ENCODE results near the gene PARD6B.
"Not testable (repeated sequence)": the region's sequence is repeated elsewhere in the genome, so short reads cannot be mapped to it uniquely, and the experiment has no call there.

PARD6B gene

DNA sequence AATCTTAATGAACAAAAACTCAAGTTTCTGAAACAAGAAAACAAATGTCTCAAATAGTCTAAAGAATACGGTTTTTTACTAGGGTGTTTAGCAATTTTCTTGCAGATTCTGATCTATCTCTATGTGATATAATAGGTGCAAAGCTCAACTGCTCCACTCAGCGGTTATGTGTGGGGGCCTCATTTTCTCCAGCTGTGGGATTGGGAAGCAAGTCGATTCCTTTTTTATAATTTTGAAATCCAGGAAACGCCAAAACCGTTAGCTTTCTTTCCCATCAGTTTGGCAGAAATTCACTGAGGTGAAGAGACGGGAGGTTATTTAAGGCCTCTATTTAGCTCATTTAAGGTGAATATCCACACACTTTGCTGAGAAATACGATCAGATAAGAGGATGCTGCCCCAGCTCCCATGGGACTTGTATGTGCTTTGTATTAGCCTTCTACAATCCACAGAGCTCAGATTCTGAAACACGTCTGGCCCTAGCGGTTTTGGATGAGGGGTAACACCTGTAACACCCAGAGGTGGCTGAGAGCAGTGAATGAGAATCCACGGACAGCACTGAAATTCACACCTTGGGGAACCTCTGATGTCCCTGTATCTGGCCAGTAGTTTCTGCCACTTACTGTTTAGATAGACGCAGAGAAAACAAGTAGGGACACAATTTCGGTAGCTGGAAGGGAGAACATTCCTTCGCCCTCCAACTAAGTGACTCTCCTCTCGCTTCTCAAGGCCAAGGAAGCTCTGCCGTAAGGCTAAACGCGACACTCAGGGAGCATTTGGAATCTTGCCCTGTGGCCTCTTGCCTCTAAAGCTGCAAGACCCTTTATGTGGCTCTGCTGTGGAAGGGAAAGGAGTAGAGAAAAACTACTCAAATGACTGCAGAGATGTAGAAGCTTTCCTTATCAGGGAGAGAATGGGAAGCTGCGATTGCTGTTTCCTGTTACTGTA lies 56.9 kb downstream of the PARD6B start:
- no peak for DNase-seq (ENCODE audit: low read depth)
- no peak overlapping the region for H3K4me3 ChIP-seq (ENCODE audit: low read depth, low read length)
- TF ChIP-seq, protein P1, sequence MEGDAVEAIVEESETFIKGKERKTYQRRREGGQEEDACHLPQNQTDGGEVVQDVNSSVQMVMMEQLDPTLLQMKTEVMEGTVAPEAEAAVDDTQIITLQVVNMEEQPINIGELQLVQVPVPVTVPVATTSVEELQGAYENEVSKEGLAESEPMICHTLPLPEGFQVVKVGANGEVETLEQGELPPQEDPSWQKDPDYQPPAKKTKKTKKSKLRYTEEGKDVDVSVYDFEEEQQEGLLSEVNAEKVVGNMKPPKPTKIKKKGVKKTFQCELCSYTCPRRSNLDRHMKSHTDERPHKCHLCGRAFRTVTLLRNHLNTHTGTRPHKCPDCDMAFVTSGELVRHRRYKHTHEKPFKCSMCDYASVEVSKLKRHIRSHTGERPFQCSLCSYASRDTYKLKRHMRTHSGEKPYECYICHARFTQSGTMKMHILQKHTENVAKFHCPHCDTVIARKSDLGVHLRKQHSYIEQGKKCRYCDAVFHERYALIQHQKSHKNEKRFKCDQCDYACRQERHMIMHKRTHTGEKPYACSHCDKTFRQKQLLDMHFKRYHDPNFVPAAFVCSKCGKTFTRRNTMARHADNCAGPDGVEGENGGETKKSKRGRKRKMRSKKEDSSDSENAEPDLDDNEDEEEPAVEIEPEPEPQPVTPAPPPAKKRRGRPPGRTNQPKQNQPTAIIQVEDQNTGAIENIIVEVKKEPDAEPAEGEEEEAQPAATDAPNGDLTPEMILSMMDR (IDR thresholded peaks at IDR 0.05; ENCODE audit: low read depth, low read length, missing control alignments), result peak; percentile 7

DNA sequence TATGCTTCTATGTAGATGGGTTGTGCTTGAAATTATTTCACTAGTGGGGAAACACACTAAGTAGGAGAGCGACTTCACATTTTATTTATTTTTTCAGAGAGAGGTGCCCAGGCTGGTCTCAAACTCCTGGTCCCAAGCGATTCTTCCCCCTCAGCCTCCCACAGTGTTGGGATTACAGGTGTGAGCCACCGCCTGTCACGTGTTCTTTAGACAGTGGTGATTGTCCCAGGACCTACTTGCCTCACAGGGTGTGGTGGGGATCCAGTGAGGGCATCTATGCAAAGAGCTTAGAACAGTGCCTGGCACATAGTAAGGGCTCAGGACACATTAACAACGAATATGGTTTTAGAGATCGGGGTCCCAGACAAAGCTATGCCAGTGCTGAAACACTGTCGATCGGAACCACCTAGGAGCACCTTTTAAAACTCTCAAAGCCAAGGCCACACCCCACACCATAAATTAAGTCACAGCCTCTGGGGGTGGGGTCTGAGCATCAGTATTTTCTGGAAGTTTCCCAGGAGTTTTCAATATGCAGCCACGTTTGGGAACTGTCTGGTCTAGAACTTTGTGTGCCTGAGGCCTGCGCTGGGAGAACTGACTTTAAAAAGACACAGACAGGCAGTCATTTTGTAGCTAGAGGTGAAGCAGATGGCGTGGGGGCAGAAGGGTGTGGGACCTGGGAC lies 58.7 kb downstream of the PARD6B start:
- H3K4me3 ChIP-seq (ENCODE audit: low read depth, low read length), result no peak overlapping the region
- no peak for DNase-seq (ENCODE audit: low read depth)

DNA sequence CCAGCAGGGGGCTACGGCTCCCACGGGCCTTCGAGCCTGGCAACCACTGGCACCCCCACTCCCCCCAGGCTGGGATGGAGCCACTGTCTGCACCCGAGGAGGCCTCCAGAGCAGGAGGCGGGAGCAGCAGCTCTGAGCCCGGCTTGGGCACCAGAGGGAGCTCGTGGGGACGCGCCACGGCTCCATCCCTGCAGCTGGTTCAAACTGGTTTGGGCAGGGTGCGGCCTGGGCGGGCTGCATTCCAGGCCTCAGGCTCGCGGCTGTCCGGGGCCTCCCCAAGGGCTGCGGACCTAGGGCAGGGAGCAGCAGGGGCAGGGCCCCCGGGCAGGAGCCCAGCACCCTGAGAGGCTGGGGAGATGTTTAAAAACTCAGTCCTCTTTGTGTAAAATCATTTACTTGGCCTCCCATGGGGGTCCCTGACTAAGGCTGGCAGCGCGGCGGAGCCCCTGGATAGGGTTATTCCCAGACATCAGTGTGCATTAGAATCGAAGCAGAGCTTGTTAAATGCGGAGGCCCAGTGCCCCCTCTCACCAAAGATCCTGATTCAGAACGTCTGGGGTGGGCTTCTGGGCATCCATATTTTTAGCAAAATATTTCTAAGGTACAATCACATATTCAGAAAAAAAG lies 59.4 kb downstream of the PARD6B start:
- no peak for DNase-seq (ENCODE audit: low read depth)
- H3K4me3 ChIP-seq (ENCODE audit: low read depth, low read length), result no peak overlapping the region
- TF ChIP-seq, protein P1 (IDR thresholded peaks at IDR 0.05; ENCODE audit: low read depth, low read length, missing control alignments), result peak; percentile 78

More for the DNA sequence above, 58.7 kb downstream of the PARD6B start:
- TF ChIP-seq, protein P1 (IDR thresholded peaks at IDR 0.05; ENCODE audit: low read depth, low read length, missing control alignments), result no peak

DNA sequence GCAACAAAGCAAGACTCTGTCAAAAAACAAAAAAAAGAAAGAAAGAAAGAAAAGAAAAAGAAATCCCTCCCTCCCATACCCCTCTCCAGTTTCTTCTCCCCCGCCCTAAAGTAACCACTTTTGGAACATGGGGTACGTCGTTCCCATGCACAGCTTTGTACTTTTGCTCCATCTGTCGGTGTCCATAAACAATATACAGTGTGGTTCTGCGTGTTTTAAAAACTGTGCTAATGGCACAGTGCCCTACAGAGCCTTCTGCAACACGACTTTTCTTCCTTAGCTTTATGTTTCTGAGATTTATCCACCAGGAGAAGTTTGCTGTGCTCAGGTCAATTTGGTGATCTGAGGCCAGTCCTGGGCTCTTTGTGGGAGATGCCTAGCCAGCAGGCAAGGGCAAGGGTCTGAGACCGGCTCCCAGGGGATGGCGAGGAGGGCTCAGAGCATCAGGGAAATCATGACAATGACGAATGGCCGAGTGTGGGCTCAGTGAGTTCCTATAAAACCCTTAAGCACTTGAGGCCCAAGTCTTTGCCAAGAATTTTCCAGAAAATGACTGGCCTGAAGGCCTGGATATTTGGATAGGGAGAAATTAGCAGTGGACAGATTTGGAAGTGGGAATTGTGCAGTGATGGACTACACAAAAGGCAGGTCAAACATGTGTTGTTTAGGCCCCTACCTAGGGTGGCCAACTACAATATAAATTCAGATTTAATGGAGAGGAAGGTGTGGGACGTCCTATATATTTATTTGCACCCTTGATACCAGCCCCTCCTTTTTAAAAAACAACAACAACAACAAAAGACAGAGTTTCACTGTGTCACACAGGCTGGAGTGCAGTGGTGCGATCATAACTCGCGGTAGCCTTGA lies 61.6 kb downstream of the PARD6B start:
- DNase-seq (ENCODE audit: low read depth), result no peak
- no peak overlapping the region for H3K4me3 ChIP-seq (ENCODE audit: low read depth, low read length)
- TF ChIP-seq, protein P1 (IDR thresholded peaks at IDR 0.05; ENCODE audit: low read depth, low read length, missing control alignments), result no peak

DNA sequence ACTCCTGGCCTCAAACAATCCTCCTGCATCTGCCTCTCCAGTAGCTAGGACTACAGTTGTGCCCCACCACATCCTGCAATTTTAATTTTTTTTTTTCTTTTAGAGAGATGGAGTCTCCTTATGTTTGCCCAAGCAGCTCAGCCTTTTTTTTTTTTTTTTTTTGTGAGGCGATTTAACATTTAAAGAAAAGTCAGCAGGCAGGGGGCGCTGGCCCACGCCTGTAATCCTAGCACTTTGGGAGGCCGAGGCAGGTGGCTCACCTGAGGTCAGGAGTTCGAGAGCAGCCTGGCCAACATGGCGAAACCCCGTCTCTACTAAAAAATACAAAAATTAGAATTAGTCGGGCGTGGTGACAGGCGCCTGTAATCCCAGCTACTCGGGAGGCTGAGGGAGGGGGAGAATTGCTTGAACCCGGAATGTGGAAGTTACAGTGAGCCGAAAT lies 62.2 kb downstream of the PARD6B start:
- H3K4me3 ChIP-seq (ENCODE audit: low read depth, low read length); DNase-seq (ENCODE audit: low read depth): not testable (repeated sequence)
- TF ChIP-seq, protein P1 (IDR thresholded peaks at IDR 0.05; ENCODE audit: low read depth, low read length, missing control alignments), result peak; percentile 44

All from GM12864 (cell line).